Neural crest cell (in vitro differentiated cells): ENCODE results near the gene AP3S2. TPM values are rescaled to one million over a fixed set of nuclear protein-coding genes. Genes with fewer than 3 reads are reported as not detected.
A peak's percentile ranks its signal among the peaks of the same experiment; 100 is the strongest.
"Not testable (repeated sequence)": the region's sequence is repeated elsewhere in the genome, so short reads cannot be mapped to it uniquely, and the experiment has no call there.

ENCODE experiments used
- DNase-seq: peaks from one replicate; pipeline ENCODE4 v3.0.0; 2021; ENCODE audit warnings: low read depth, mixed read lengths, low spot score
- H3K27ac Mint-ChIP-seq: one replicate; pipeline ENCODE4 v1.8.0; 2021; ENCODE audit warnings: mild to moderate bottlenecking, mixed read lengths; ENCODE audit not compliant: unreplicated experiment
- H3K27me3 Mint-ChIP-seq: 2 replicates; pipeline ENCODE4 v1.8.0; 2021; ENCODE audit warnings: low read depth, mild to moderate bottlenecking, mixed read lengths
- H3K36me3 Mint-ChIP-seq: 2 replicates; pipeline ENCODE4 v1.8.0; 2021; ENCODE audit warnings: low read depth, mild to moderate bottlenecking, mixed read lengths
- H3K4me1 Mint-ChIP-seq: 2 replicates; pipeline ENCODE4 v1.8.0; 2021; ENCODE audit warnings: mixed read lengths
- H3K4me3 Mint-ChIP-seq: one replicate; pipeline ENCODE4 v1.8.0; 2021; ENCODE audit warnings: mild to moderate bottlenecking, mixed read lengths
- H3K9me3 Mint-ChIP-seq: 2 replicates; pipeline ENCODE4 v1.8.0; 2021; ENCODE audit warnings: mixed read lengths
- CTCF ChIP-seq: fragments of 200-600 bp; sonication (generic); conservative IDR thresholded peaks from 2 replicates; pipeline ENCODE4 v1.5.0; 2021; ENCODE audit warnings: antibody characterized with exemption, mild to moderate bottlenecking
- total RNA-seq: library from RNA; stranded (reverse); gene quantifications from 2 replicates; pipeline ENCODE4 v1.2.1, GENCODE V29; 2021

Gene AP3S2
- total RNA-seq, 1 donor from 2014 or later = 31.6 TPM

DNA sequence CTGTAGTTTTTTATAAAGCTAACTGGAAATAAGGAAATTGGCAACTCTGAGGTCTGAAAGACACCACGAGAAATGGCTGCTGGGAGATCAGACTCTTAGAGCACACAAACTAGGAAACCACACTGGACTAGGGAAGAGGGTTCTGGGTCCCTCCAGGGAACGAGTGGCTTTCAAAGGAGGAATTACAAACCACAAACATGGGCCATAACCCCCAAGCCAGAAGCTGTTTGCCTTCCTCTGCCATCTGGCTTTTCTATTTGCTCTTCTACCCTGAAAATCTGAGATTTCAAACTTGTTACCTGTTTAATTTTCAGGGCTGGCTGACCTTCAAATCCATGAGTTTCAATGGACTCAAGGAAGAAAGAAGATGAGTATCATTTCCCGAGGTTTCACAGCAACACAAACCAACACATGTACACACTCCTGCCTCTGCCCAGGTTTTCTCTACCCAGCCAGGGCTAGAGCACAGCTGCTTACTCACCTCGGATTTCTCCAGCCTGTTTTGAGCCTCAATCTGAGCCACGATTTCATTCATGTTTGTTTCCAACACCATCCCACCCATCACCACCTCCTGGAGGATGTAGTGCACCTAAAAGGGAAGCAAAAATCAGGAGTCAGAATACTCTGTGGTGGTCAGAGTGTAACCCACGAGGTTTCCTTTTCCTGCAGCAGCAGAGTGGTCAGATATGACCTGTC, 56.5 kb downstream of the AP3S2 start:
- DNase-seq = no peak
- H3K4me3 Mint-ChIP-seq = no peak overlapping the region
- H3K4me1 Mint-ChIP-seq = no peaks in the 10 kb centered on the region
- H3K27me3 Mint-ChIP-seq = no peaks in the 10 kb centered on the region
- no peak for TF ChIP-seq CTCF
- no peaks in the 10 kb centered on the region for H3K9me3 Mint-ChIP-seq
- H3K27ac Mint-ChIP-seq = no peak overlapping the region
- H3K36me3 Mint-ChIP-seq = peaks cover 7% of the 10 kb centered on the region

DNA sequence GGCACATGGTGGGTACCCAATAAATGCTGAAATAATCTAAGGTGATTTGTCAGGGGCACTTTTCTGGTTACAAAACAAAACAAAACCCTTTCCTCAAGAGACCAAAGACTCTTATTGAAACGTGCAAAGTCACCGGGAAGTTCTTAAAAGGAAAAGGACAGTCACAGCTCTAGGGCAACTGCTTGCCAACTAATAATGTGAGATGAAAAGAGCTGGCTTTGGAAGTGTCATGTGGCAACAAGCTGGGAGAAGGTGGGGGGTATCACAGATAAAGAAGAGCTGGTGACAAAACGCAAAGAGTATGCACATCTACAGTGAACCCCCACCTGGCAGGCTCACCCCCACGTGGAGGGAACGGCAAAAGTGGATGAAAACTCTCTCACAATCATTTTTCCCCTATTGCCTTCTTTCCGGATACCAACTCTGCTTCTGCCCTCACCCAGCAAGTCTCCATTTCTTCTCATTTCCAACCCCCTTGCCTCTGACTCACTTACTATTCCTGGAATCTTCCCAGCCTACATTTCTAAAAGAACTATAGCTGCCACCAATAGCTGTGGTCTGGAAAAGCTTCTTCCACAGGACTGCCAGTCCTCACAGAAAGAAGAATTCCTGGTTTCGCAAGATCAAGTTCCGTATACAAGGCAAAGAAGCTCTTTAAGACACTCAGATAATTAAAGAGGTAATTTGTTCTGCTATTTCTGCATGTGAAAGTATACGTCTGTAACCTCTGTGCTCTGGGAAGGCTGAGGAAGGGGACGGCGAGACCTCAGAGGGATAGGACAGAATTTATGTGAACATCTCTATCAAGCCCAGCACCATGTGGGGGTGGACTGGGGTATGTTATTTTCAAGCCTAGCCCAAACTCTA, 57.3 kb downstream of the AP3S2 start:
- DNase-seq = no peak
- no peaks in the 10 kb centered on the region for H3K4me1 Mint-ChIP-seq
- H3K27ac Mint-ChIP-seq = no peak overlapping the region
- no peaks in the 10 kb centered on the region for H3K27me3 Mint-ChIP-seq
- H3K36me3 Mint-ChIP-seq = peaks cover 7% of the 10 kb centered on the region
- H3K4me3 Mint-ChIP-seq = no peak overlapping the region
- no peaks in the 10 kb centered on the region for H3K9me3 Mint-ChIP-seq
- no peak for TF ChIP-seq CTCF

DNA sequence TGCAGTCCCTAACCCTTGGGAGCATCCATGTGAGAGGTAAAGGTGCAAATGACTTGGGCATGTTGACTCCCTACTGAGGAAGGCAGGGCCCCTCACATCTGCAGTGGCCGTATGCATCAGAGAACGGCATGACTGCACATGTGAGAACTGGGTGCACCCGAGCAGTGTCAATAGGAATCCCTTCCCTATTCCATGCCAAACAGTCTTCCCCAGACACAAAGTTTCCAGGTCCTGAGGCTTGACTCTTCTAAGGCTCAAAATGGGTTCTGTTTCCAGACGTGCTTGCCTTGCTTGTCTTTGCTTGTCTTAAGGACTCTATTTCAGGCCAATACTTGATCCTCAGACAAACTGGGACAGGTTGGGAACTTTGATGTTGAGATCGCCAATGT, 58.6 kb downstream of the AP3S2 start:
- no peak overlapping the region for H3K27ac Mint-ChIP-seq
- peaks cover 7% of the 10 kb centered on the region for H3K36me3 Mint-ChIP-seq
- TF ChIP-seq CTCF = no peak
- DNase-seq = no peak
- peaks cover 4% of the 10 kb centered on the region for H3K4me1 Mint-ChIP-seq
- no peaks in the 10 kb centered on the region for H3K9me3 Mint-ChIP-seq
- H3K27me3 Mint-ChIP-seq = no peaks in the 10 kb centered on the region
- no peak overlapping the region for H3K4me3 Mint-ChIP-seq

DNA sequence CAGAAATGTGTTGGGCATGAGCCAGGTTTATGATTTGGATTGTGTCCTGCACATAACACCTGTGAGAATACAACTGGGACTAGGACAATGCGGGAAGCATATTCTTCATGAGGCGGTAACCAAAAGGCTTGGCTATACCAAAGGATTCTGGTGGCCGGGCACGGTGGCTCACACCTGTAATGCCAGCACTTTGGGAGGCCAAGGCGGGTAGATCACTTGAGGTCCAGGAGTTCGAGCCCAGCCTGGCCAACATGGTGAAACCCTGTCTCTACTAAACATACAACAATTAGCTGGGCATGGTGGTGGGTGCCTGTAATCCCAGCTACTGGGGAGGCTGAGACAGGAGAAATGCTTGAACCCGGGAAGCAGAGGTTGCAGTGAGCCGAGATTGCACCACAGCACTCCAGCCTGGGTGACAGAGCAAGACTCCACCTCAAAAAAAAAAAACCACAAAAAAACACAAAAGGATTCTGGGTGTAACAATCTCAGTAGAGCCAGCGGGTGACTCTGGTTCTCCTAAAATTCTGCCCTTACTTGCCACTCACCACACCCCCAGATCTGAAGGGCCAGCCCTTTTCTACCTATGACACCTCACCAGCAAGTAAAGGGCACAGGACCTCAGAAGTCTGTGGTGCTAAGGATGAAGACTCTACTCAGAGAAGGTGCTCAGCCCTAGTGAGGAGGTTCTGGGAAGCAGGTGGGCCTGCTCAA, 59.2 kb downstream of the AP3S2 start:
- H3K27ac Mint-ChIP-seq = peak overlapping the region; percentile 57
- H3K36me3 Mint-ChIP-seq, H3K9me3 Mint-ChIP-seq, DNase-seq, H3K4me1 Mint-ChIP-seq, H3K27me3 Mint-ChIP-seq, H3K4me3 Mint-ChIP-seq: not testable (repeated sequence)

DNA sequence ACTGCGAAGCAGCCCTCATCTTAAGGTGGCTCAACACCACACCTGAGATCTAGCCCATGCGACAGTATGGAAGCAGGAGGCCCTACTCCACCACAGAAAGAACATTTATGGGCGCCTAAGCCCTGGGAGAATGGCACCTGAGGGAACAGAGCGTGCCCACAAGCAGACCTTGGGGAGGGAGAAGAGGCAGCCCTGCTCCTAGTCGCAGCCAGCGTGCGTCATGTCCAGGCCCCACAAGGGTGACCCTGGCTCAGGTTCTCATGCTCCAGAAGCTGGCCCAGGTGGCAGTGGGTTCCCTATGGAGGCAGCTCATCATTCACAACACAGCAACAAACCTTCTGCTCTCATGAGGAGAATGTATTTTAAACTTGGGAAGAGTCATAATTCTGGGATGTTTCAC, 59.8 kb downstream of the AP3S2 start:
- no peak for TF ChIP-seq CTCF
- H3K4me1 Mint-ChIP-seq = peaks cover 13% of the 10 kb centered on the region
- no peak overlapping the region for H3K27ac Mint-ChIP-seq
- DNase-seq = no peak
- H3K4me3 Mint-ChIP-seq = no peak overlapping the region
- H3K9me3 Mint-ChIP-seq = no peaks in the 10 kb centered on the region
- no peaks in the 10 kb centered on the region for H3K27me3 Mint-ChIP-seq
- peaks cover 7% of the 10 kb centered on the region for H3K36me3 Mint-ChIP-seq
